DLD1 (cell line): ENCODE data around the gene C8A.

Experiments used
- in situ Hi-C: cut with HindIII; loops from 2 replicates; pipeline ENCODE4 v1.10.0; 2017; ENCODE audit warnings: low sequenced_read_pairs

C8A gene

DNA sequence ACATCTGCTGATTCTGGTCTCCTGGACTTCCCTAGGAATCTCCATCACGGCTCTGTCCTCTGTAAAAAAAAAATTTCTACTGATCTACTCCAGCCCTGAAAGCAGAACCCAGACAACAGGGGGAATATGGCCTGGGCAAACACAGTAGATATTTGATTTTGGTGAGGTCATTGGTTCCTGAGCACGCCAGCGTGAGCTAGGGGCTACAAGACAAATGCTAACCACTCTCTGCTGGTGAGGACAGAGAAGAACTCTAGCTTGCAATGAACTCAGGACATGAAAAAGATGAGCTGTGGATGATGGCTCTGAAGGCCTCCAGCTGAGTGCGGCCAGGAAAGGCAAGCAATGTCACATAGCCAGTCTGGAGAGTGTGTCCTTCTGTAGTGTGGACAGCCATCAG, 18.2 kb upstream of the C8A start:
- in situ Hi-C loops, result no loop called here

DNA sequence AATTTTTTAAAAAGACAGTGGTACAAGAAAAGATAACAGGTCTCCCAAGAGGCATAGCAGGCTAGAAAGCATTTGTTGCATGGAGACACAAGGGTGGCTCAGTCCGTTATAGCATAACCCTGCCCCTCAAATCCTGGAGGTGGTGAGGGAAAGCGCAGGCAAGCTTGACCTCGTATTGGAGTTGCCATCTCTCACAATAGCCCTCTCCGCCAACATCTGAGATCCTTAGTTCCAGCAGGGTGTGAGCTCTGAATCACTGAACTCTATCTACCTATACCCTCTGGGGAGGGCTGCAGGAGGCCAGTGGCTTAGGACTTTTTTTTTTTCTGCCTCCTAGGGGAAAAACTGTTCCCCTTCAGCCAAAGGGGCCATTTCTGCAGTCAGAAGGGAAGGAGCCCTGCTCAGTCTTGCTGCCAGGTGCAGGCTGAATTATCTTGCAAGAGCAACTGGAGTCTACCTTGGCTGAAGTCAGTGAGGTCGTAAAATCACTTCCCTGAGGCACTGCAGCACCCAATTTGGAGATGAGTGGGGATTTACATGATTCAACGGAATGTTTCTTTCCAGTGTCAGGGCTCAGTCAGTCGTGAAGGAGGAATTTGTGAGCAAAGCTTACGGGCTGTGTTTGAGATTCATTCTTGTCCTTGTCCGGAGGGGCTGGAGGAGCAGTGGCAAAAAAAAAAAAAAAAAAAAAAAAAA, 17.2 kb upstream of the C8A start:
- in situ Hi-C loops, result no loop called here

DNA sequence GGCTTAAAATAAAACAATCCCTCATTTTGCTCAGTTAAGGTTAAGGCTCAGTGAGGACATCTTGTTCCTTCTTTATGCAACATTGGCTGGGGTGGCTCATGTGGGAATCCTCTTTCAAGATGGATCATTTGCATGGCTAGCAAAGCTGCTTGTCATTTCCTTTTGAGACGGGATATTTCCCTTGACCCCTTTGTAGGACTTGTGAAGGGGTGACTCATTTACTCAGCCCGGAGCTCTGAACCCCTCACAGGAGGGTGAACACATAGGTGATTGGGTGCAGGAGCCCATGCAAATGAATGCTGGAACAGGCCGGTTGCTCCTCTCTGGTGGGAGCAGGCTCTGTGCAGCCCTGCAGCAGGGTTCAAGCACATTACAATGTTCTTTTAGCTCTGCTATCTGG, 15.8 kb upstream of the C8A start:
- in situ Hi-C loops, result no loop called here

DNA sequence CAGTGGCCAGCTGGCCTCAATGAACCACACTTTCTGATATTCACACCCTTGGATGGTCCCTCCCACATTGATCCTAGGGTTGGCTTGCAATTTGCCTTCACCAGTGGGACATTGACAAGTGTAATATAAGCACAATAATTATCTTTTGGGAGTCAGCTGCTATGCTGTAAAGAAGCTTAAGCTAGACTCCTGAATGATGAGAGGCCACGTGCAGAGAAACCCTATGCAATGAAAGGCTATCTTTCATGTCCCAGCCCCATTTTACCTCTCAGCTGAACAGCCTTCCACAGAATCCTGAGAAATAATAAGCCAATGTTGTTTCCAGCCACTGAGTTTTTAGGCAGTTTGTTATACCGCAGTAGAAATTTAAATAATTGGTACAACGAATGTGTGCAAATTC, 11.1 kb upstream of the C8A start:
- in situ Hi-C loops, result no loop called here

DNA sequence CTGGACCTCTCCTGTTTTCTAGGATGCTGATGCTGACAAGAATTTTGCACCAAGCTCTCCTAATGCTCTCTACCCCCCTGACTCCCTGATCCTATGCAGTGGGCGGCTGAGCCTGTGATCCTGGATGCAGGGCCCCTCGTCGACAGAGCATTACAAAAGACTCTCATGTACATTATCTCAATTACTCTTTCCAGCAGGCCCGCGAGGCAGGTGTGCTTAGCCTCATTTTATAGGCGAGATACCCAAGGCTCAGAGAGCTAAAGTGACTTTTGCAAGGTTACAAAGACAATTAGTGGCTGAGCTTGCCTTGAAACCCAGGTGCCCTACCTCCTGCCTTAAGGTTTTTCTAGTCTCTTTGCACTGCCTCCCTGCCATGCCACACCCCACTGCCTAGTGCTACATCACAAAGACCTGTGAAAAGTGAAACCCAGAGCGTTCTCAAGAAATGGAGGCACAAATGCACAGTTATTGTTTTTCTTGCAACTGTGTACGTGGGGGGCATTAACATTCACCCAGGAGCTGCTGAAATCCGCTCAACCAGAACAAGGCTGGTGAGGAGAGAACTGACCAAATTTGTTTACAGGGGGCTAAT, 10.0 kb upstream of the C8A start:
- in situ Hi-C loops, result no loop called here

DNA sequence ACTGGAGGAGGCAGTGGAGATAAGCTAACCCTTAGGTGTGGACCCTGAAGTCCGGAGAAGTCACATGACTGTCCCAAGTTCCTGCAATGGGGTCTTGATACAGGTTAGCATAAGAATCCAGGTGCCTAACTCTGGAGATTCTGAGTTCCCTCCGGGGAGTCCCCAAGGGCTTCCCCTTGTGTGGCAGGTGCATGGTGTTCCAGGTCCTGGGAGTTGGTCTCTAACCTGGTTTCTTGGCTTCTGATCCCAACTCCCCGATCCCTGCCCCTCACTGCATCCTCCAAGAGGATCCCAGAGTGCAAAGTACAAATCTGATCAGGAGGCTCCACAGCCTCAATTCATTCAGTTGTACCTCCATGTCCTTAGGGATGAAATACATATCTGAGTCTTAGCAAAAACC, 9.3 kb upstream of the C8A start:
- in situ Hi-C loops, result no loop called here

DNA sequence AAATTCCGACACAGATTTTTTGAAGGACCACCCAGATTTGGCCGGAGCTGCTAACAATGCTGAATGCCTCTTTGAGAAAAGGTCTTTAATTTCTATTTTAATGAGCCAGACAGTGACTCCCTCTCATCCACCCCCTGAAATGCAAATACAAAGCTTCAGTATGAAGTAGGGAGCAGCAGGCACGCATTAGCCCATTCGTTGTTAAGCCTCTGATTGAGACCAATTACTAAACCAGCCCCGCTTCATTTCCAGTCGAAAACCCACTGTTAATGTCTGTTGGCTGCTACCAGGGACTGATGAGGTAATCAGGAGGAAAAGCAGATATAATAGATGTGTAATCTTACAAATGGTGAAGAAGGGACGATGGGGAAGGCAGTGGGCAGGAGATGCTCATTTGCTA, 4.8 kb upstream of the C8A start:
- in situ Hi-C loops, result no loop called here

DNA sequence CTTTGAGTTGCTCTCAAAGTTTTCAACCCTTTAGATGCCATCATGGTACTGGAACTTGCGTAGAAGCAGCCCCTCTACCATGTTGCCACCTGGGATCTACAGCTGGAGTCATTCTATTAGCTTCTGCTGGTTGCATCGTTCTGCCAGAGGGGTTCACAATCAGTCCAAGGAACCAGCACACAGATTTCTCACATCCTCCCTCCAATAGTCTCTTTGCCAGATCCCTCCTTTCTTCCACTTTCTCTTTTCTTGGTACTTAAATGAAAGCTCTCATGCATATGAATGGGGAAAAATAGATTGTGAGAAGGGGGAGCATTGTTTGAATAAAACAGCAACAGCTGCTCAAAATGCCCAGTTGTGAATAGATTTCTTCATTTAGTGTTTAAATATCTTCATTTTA, 4.2 kb upstream of the C8A start:
- in situ Hi-C loops, result no loop called here

DNA sequence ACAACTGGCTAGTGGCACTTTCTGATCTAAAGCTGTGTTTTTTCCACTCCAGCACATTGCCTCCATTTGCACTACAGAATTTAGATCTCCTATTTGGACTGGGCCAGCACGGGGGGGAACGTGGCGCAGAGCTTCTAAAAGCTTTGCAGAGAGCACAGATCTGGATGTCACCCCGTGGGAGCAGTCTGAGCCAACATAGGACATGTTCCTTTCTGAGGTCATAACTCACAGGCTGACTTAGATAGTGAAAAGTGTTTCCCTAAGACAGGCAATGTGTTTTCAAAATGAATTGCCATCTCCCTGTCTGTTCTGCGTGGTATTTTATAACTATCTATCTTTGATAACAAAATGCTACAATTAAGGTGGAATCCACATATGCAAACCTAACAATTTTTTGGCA, 3.7 kb upstream of the C8A start:
- in situ Hi-C loops, result no loop called here

DNA sequence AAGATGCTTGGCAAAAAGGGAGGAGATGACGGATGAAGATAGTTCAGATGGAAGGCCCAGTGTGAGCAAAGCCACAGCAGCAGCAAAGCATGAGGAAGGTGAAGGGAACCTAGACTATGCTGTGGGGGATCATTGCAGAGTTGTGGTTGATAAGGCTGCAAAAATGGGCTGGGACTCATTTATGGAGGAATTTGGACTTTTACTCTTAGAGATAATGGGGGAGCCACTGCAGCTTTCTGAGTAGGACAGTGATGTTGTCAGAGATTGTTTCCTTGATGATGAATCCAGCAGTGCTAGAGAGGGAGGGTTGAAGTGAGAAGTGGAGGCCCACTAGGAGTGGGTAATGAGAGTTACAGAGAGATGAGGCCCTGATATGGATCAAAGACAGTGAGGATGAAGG, 2.1 kb upstream of the C8A start:
- in situ Hi-C loops, result no loop called here

DNA sequence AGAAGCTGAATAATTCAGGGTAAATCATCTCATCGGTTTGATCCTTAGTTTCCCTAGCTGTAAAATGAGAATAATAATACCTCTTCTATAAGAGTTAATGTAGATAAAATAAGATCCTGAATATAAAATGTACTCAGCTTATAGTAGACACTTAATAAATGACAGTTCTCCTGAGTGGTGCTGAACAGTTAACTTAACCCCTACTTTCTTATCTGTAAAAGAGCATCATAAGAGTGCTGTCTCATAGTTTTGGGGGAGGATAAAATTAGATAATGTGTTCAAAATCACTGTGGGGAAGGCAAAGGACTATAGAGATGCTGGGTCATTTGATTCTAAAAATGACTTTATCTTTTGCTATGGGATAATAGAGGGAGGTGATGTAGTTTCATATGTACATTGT, 593 bp downstream of the C8A start:
- in situ Hi-C loops, result no loop called here

DNA sequence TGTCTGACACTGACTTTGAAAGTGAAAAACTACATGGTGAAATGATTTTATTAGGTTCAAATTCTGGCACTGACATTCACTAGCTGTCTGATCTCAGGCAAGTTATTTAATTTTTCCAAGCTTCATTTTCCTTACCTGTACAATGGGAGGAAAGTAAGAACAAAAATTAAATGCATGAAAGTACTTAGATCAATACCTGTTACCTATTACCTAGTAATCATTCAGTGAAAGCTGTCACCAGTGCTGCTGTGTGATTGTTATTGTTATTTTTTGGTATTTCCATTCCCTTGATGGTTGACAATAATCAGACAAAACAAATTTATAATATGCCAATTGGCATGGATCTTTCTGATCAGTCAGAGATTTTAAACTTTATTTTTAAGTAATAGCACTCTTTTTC, 1.6 kb downstream of the C8A start:
- in situ Hi-C loops, result no loop called here

DNA sequence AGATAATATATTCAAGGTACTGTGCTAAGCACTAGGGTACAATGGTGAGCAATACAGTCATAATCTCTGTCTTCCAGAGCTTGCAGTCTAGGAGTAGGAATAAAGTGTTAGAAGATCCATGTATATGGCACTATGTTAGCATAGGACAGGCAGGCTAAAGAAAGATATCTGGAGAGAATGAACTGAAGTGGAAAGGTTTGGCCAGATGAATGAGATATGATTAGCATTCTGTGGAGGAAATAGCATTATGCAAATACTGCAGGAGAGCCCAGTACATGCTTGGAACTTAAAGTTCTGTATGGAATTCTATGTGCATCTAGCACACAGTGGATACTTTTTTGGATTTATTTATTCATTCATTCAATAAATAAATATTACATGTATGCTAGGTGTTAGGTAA, 4.7 kb downstream of the C8A start:
- in situ Hi-C loops, result no loop called here

DNA sequence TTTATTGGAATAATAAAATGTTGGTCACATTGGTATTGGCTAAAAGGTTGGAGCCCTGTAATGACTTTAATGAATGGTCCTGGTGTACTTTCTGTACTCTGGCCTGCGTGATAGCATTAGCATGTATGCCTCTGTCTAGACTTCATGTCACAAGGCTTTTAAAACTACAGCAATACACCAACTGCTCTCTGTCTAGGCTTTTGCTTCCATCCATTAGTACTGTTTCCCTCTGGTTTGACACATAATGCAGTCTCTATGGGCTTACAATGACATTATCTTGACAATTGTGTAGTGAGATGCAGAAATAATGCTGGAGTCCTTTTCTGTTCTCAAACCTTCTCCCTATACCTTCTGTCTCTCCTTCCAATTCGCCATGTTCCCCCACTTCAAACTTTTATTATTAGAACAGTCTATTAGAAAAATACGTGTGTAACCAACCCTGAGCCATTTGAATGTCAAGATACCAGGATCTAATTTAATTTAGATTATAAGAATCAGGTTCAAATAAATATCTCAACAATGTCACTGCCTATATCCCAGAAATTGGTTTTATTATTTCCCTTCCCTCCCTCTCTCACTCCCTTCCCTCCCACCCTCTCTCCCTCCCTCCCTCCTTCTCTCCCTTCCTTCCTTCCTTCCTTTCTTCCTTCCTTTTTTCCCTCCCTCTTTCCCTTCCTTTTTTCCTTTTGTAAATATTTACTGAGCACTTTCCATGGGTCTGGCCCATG, 8.8 kb downstream of the C8A start:
- in situ Hi-C loops, result no loop called here

DNA sequence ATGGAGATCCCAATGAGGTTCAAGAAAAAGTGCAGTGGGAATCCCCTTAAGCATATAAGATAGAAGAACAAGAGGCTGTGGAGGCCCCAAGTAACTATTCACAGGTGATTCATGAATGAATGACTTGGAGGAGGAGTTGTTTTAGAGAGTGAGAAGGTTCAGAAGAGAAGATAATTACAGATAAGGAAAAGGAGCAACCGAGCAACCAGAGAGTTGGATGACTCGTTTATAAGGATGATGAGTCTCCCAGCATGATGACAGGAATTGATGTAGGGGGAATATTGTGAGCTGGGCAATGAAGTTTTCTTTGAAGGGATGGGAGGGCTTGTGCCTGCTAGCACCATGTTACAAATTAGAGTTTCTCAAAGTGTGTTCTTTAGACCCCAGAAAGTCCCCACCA, 9.8 kb downstream of the C8A start:
- in situ Hi-C loops, result no loop called here

DNA sequence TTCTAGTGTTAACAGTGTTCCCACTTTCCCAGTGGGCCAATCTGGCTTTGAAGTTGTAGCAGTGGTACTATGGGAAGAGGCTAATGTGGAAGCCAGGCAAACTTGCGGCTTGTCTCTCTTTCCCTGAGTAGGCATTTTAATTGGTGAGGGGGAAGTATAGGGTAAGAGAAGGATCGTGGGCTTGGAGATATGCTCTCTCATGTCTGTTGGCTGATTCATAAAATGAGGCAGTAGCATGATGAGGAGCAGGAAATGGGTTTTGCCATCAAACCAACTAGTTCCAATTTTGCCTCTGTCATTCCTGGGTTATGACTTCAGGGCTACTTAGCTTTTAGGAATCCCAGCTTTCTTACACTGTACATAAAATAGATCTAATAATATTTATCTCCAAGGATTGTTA, 12.1 kb downstream of the C8A start:
- in situ Hi-C loops, result no loop called here

DNA sequence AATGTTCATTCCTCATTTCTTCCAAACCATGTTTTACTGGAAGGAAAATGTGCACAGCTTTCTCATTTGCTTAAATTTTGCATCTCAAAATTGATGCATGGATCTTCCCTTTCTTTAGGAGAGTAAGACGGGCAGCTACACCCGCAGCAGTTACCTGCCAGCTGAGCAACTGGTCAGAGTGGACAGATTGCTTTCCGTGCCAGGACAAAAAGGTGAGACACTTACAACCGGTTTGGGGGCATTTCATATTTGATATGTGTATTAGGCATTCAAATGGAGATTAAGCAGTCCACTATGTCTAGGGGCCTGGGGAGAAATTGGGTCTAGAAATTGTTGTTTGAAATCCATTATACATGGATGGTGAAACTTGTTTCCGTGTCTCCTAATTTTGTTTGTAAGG, 12.9 kb downstream of the C8A start:
- in situ Hi-C loops, result no loop called here

DNA sequence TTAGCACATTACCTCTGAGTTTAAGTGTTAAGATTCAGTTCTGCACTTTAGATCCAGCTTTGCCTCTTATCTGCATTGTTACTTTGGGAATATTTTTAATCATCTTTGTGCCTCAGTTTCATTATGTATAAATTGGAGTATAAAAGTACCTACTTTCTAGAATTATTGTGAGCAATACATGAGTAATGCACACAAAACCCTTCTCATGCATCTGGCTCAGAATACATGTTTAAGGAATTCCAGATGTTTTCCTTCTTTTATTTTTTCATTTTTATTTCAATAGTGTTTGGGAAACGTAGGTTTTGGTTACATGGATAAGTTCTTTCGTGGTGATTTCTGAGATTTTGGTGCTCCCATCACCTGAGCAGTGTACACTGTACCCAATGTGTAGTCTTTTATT, 14.2 kb downstream of the C8A start:
- in situ Hi-C loops, result no loop called here

DNA sequence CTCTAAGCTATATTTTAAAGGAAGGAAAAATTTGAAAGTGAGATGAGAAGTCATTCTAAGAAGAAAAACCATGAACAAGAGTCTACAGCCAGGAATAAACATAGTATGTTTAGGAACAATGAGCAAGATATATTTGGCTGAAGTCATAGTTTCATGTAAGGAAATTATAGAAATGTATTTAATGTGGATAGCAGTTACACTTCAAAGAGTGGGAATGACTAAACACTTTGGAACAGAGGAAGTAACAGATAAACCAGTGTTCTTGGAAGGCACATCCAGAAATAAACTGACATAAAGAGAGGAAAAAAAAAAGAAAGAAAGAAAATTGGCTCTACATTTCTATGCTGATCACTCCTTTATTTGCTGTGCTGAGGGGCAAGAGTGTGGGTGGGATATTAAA, 18.0 kb downstream of the C8A start:
- in situ Hi-C loops, result no loop called here

DNA sequence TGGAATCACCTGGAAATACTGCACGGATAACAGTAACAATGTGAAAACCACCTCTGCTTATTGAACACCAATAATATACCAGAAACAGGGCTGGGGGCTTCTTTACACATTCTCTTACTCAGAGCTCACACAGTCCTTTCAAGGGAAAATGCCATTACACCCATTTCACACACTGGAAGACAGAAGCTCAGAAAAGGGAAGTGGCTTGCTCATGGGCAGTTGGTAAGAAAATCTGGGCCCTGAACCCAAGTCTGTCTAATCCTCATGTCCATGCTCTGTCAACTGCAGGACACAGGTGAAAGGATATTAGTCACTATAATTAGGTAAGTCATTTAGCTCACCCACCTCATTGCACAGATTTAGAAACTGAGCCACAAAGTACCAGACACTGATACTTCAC, 18.6 kb downstream of the C8A start:
- in situ Hi-C loops, result no loop called here

DNA sequence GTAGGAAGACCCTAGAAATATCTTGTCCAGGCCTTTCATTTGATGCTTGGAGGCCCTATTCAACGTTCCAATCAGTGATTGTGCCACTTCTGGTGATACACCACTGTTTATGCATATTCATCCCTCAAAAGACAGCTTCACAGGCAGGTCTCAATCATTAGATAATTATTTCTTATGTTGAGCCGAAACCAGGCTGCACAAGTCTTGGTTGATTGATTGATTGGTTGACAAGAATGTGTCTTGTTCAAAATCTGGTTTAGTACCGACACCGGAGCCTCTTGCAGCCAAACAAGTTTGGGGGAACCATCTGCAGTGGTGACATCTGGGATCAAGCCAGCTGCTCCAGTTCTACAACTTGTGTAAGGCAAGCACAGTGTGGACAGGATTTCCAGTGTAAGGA, 20.1 kb downstream of the C8A start:
- in situ Hi-C loops, result no loop called here

DNA sequence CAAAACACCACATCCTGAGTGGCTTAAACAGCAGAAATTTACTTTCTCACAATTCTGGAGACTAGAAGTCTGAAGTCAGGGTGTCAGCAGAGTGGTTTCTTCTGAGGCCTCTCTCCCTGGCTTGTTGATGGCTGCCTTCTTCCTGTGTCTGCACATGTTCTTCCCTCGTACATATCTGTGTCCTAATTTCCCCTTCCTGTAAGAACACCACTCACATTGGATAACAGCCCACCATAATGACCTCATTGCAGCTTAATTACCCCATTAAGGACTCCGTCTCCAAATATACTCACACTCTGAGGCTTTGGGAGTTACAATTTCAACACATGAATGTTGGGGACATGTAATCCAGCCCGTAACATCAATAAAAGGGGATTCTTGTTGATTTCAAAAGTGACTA, 23.4 kb downstream of the C8A start:
- in situ Hi-C loops, result no loop called here

DNA sequence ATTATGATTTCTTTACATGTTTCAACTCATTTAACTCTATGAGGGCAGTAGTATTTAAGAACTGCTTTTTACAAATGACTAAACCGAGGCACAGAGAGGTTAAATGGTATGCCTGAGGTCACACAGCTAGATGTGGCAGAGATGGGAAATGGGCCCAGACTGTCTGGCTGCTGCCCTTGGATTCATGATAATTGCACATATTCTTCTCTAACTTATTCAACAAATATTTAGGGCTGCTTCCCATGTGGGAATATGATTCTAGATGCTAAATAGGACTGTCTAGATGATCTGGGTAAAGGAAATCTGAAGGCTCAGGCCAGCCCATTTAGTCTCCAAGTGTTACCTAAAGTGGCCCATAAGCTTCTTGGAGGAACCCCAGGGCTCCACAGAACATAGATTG, 26.2 kb downstream of the C8A start:
- in situ Hi-C loops, result no loop called here
